DND-41 (cell line): ENCODE results near the gene MLC1.

Experiments
- ATAC-seq: fragments of 200-7000 bp; cut with Tn5 transposase; 3 replicates; pipeline ENCODE4 v1.9.1; 2021; ENCODE audit warnings: low read depth; ENCODE audit not compliant: insufficient read depth
- DNase-seq: peaks from one replicate; pipeline ENCODE4 v3.0.0-alpha.2; 2020
- H2AFZ ChIP-seq: 2 replicates; pipeline ENCODE4 v1.6.0; 2012; ENCODE audit warnings: low read depth, low read length
- H3K27ac ChIP-seq: 2 replicates; pipeline ENCODE4 v1.5.1; 2012; ENCODE audit warnings: low read length, inconsistent platforms
- H3K27me3 ChIP-seq: fragments of 200-600 bp; sonication (generic); 2 replicates; pipeline ENCODE4 v1.6.0; 2012; ENCODE audit warnings: low read length, mild to moderate bottlenecking, inconsistent platforms; ENCODE audit not compliant: insufficient read depth, poor library complexity
- H3K36me3 ChIP-seq: 2 replicates; pipeline ENCODE4 v1.5.1; 2012; ENCODE audit warnings: low read length, inconsistent platforms; ENCODE audit not compliant: insufficient read depth
- H3K4me1 ChIP-seq: 2 replicates; pipeline ENCODE4 v1.5.1; 2012; ENCODE audit warnings: mild to moderate bottlenecking, low read length; ENCODE audit not compliant: insufficient read depth
- H3K4me2 ChIP-seq: 2 replicates; pipeline ENCODE4 v1.6.0; 2012; ENCODE audit warnings: mild to moderate bottlenecking, moderate library complexity, low read length, inconsistent platforms; ENCODE audit not compliant: insufficient read depth
- H3K4me3 ChIP-seq, 2 experiments: fragments of 200-600 bp in 1 of 2; shearing (Covaris generic) in 1 of 2; 2 replicates each; pipeline ENCODE4 v1.5.1; 2012 to 2016; ENCODE audit warnings: inconsistent platforms in 2 of 2, low read length in 2 of 2, mild to moderate bottlenecking in 2 of 2, low read depth in 1 of 2, moderate library complexity in 1 of 2
- H3K79me2 ChIP-seq: 2 replicates; pipeline ENCODE4 v1.6.0; 2012; ENCODE audit warnings: low read length, inconsistent platforms; ENCODE audit not compliant: insufficient read depth
- H3K9ac ChIP-seq: 2 replicates; pipeline ENCODE4 v1.6.0; 2012; ENCODE audit warnings: low read depth, mild to moderate bottlenecking, inconsistent platforms, low read length, moderate library complexity
- H3K9me3 ChIP-seq: 2 replicates; pipeline ENCODE4 v1.5.1; 2012; ENCODE audit warnings: low read length, moderate library complexity, mild to moderate bottlenecking, inconsistent platforms; ENCODE audit not compliant: insufficient read depth, severe bottlenecking
- H4K20me1 ChIP-seq: 2 replicates; pipeline ENCODE4 v1.6.0; 2012; ENCODE audit warnings: low read length; ENCODE audit not compliant: insufficient read depth
- CTCF ChIP-seq: IDR thresholded peaks from 2 replicates; pipeline ENCODE4 v1.5.1; 2012; ENCODE audit warnings: borderline replicate concordance, low read length, moderate library complexity, mild to moderate bottlenecking; ENCODE audit not compliant: poor library complexity, severe bottlenecking; ENCODE audit errors: extremely low read depth
- EZH2 ChIP-seq: IDR thresholded peaks from 3 replicates; pipeline ENCODE4 v1.6.1; 2012; ENCODE audit warnings: borderline replicate concordance, low read depth, mild to moderate bottlenecking, moderate library complexity, low read length, inconsistent platforms; ENCODE audit not compliant: severe bottlenecking

The MLC1 gene

DNA sequence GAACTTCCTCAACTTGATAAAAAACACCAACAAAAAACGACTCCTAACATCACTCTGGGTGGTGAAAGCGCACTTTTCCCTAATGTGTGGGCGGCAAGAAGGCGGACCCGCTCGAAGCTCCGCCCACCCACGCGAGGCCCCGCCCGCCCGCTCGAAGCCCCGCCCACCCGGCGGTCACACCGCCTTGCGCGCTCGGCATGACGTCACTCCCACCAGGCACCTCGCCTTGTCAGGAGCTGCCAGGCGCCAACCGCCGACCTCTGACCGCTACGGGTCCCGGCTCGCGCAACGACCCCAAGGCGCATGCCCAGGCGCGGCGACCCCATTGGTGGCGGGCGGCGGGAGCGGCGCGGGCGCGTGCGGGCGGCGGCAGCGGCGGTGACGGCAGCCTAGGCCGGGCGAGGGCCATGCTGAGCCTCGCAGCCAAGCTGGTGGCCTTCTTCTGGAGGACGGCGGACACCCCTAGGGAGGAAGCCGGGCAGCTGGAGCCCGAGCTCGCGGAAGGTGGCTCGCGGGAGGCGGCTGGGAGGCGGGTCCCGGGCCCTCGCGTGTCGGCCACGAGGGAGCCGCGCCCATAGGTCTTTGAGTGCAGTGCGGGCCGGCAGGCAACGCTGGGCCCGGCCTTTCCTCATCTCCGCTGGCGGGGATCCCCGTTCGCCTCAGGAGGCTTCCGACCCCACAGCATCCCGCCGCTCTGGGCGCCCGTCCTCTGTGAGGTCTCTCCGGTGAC is 4.6 kb upstream of the MLC1 start, which contains the start of gene MOV10L1:
Gene MOV10L1 (plus strand): TSS at position 325 of the 730 bp plus-strand sequence. CDS start 83 bp downstream, at position 408.
- no peak for DNase-seq
- Histone ChIP-seq H3K9me3 (no peaks in the 10 kb centered on the region), H3K4me1 (no peaks in the 10 kb centered on the region), H3K27ac (no peak within 1 kb of the TSS), H2AFZ (no peak within 1 kb of the TSS), H4K20me1 (no peaks in the 10 kb centered on the region), H3K9ac (no peak within 1 kb of the TSS), H3K4me2 (no peak within 1 kb of the TSS), H3K4me3 (no peak within 1 kb of the TSS), H3K27me3 (peaks cover 5% of the 10 kb centered on the region), H3K79me2 (no peaks in the 10 kb centered on the region), H3K36me3 (no peaks in the 10 kb centered on the region)
- ATAC-seq = no peak
- TF ChIP-seq EZH2 = no peak
- no peak for TF ChIP-seq CTCF

DNA sequence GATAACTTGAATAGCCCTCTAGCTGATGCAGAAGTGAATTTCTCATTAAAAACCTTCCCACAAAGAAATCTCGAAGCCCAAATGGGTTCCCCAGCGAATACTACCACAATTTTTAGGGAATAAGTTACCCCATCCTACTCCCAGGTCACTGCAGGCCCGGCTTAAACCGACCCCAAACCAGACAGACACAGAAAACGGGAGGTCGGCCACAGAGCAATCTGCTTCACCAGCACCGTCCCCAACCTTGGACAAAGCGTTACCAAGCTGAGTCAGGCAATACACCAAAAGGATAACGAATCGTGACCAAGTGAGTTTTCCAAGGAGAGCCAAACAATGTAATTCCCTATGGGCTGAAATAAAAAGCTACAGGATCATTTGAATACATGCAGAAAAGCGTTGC is 4.0 kb upstream of the MLC1 start:
- Histone ChIP-seq H2AFZ (no peak overlapping the region), H4K20me1 (no peaks in the 10 kb centered on the region), H3K36me3 (no peaks in the 10 kb centered on the region), H3K4me2 (no peak overlapping the region), H3K9me3 (no peaks in the 10 kb centered on the region), H3K79me2 (no peaks in the 10 kb centered on the region), H3K27me3 (peaks cover 5% of the 10 kb centered on the region), H3K4me3 (no peak overlapping the region), H3K27ac (no peak overlapping the region), H3K9ac (no peak overlapping the region), H3K4me1 (no peaks in the 10 kb centered on the region)
- ATAC-seq (no peak), DNase-seq (no peak)
- no peak for TF ChIP-seq EZH2
- no peak for TF ChIP-seq CTCF

GRCh38 chr22:50088096-50088495 is 2.9 kb upstream of the MLC1 start:
- no peak for ATAC-seq
- no peak for TF ChIP-seq EZH2
- TF ChIP-seq CTCF = no peak
- H3K27me3 ChIP-seq = peaks cover 5% of the 10 kb centered on the region
- H3K4me2 ChIP-seq = no peak overlapping the region
- no peak overlapping the region for H2AFZ ChIP-seq
- no peaks in the 10 kb centered on the region for H3K9me3 ChIP-seq
- no peaks in the 10 kb centered on the region for H3K79me2 ChIP-seq
- no peak overlapping the region for H3K27ac ChIP-seq
- DNase-seq = no peak
- H4K20me1 ChIP-seq = no peaks in the 10 kb centered on the region
- no peaks in the 10 kb centered on the region for H3K36me3 ChIP-seq
- H3K4me1 ChIP-seq = no peaks in the 10 kb centered on the region
- no peak overlapping the region for H3K9ac ChIP-seq
- no peak overlapping the region for H3K4me3 ChIP-seq
